ENCODE results near the gene CACFD1.

DNA sequence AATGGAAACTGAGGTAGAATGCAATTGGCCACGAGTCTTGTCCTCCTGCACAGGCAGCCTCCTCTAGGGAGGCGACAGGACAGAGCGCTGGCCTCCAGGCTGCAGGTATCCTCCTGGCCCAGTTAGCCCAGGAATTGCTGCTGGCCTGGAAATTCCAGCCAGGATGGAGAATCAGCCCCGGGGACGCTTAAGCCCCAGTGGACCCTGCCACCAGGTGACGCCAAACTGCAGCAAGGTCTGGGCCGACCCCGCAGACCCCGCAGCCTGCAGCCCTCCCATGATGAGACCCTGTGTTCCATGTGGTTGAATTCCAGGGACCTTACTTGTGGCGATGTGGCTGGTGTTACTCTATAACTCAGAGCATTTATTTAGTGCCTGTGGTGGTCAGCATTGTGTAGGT, 7.3 kb downstream of the CACFD1 start:
- TF ChIP-seq, protein P1, sequence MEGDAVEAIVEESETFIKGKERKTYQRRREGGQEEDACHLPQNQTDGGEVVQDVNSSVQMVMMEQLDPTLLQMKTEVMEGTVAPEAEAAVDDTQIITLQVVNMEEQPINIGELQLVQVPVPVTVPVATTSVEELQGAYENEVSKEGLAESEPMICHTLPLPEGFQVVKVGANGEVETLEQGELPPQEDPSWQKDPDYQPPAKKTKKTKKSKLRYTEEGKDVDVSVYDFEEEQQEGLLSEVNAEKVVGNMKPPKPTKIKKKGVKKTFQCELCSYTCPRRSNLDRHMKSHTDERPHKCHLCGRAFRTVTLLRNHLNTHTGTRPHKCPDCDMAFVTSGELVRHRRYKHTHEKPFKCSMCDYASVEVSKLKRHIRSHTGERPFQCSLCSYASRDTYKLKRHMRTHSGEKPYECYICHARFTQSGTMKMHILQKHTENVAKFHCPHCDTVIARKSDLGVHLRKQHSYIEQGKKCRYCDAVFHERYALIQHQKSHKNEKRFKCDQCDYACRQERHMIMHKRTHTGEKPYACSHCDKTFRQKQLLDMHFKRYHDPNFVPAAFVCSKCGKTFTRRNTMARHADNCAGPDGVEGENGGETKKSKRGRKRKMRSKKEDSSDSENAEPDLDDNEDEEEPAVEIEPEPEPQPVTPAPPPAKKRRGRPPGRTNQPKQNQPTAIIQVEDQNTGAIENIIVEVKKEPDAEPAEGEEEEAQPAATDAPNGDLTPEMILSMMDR (IDR thresholded peaks at IDR 0.05): no peak
- no peak for TF ChIP-seq EP300 (IDR thresholded peaks at IDR 0.05)
- TF ChIP-seq POLR2AphosphoS5 (IDR thresholded peaks at IDR 0.05): no peak
- no peak for TF ChIP-seq POLR2A (IDR thresholded peaks at IDR 0.05)

Measured in sigmoid colon (tissue), 4 donors.